Stimulated activated CD4-positive, alpha-beta T cell treated with anti-CD3 and anti-CD28 coated beads, Interleukin-1b, Interleukin-23, amount 100 ng/mL, for 1 hour (primary cell): ENCODE measurements around the gene NBEAL2.
"Not testable (repeated sequence)": the region's sequence is repeated elsewhere in the genome, so short reads cannot be mapped to it uniquely, and the experiment has no call there.

Experiments
- DNase-seq, 2 donors: peaks; one replicate each; pipeline ENCODE4 v3.0.0-alpha.2; 2020; ENCODE audit warnings: low read depth in 2 of 2

Gene NBEAL2

GRCh38 chr3:47037302-47037701, 57.8 kb downstream of the NBEAL2 start:
- not testable (repeated sequence) for DNase-seq

- DNase-seq: no peak
These were observed 61.6 kb downstream of the NBEAL2 start for GRCh38 chr3:47041114-47041513.

DNA sequence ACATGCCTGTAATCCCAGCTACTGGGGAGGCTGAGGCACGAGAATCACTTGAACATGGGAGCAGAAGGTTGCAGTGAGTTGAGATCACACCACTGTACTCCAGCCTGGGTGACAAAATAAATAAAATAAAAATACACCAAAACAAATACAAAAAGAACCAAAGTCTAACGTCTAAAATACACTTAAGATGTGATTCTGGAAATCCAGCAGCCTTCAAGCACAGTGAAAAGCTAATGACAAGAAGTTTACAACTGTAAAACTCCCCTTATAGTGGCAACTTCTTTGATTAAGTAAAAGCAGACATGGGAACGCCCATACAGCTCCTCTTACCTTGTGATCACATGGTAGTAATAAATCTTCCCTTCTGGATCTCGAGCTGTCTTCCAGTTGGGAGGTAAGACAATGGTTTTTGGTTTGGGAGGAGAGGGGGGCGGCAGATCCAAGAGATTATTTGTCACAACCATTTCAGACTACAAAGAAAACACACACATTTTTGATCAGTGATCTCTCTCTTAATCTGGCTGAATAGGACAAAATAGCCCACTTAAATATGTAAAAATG, 62.8 kb downstream of the NBEAL2 start:
- DNase-seq: no peak

GRCh38 chr3:47047069-47047468, 67.6 kb downstream of the NBEAL2 start:
- DNase-seq: no peak

- DNase-seq: no peak
These were observed 68.2 kb downstream of the NBEAL2 start for GRCh38 chr3:47047673-47048072.

DNA sequence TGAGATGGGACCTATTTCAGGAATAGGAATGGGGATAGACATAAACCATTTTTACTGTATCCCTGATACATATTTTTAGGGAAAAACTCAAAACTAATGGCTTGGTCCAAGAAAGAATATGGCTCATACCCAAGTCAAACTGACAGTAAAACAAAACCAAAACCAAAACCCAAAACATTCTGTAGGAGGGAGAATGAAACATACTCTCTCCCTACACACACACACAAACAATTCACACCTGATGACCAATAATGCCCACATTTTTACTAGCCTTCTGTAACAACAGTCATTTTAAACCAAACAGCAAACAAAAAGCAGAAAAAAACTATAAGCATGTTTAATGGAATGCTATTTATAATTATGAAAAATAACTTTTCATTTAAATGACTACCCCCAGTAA, 74.9 kb downstream of the NBEAL2 start:
- DNase-seq: no peak

DNA sequence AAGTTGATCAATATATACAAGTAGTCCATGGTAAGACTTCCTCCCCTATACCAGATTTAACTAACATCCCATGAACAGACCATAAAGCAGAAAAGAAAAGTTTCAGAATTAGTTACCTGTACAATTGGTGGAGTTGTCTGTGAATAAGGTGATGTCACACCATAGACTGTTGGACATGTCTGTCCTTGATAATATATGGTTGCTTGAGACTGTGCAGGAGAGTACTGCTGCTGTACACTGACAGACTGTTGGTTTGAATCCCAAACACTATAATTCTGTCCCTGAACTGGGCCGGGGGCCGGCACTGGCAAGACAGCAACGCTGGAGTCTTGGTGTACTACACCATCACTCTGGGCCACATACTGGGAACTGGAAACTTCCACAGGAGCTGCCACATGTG, 77.2 kb downstream of the NBEAL2 start:
- no peak for DNase-seq

DNA sequence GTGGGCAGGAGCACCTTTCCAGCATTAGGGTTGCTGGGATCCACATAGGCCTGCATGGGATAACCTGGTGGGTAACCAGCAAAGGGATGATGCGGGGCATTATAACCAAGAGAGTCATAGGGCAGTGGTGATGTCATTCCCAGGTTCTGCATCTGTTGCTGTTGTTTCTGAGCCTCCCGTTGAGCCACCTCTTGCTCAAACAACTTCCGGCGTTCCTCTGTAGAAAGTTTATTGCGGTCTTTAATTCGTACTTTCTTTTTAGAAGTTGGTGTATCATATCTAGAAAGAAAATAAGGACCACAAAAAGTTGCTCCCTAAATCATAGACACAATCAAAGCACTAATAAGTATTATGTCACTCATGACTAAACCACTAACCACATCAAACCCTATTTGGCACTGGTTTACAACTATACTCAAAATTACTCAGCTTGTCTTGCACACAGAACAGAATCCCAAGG, 77.8 kb downstream of the NBEAL2 start:
- no peak for DNase-seq
